T-cell (primary cell): ENCODE results near the gene OR2H1. TPM values are rescaled to one million over a fixed set of nuclear protein-coding genes. Genes with fewer than 3 reads are reported as not detected.

Experiments
- ATAC-seq, 4 experiments: fragments of 200-7000 bp in 3 of 4; fragments of 150-1000 bp in 1 of 4; cut with Tn5 transposase; replicated peaks in 1 of 4; 1 replicate in 3 of 4; 2 replicates in 1 of 4; pipeline ENCODE4 v1.10.0; 2021; ENCODE audit warnings: moderate library complexity in 3 of 4, mild to moderate bottlenecking in 2 of 4, moderate number of reproducible peaks in 1 of 4
- CTCF ChIA-PET, 2 donors: fragments of 300-600 bp; sonication (Branson Sonifier 250); formaldehyde crosslinking; loops; one replicate each; lab custom pipeline; 2022; ENCODE audit warnings: antibody characterized with exemption in 2 of 2; lab: Charles Lee
- POLR2A ChIA-PET, 2 donors: fragments of 300-600 bp; sonication (Branson Sonifier 250); formaldehyde crosslinking; loops; one replicate each; lab custom pipeline; 2022; ENCODE audit warnings: antibody characterized with exemption in 2 of 2; lab: Charles Lee
- DNase-seq, 35 experiments: peaks; one replicate each; pipeline versions ENCODE4 v3.0.0 to v3.0.0-alpha.2; 2013 to 2023
- H3K27ac ChIP-seq: one replicate; pipeline ENCODE4 v1.5.1; 2013; ENCODE audit warnings: low read length
- H3K27me3 ChIP-seq, 2 experiments: replicated peaks in 1 of 2; 1 replicate in 1 of 2; 2 replicates in 1 of 2; pipeline versions ENCODE4 v1.6.1 to v1.7.0; 2013; ENCODE audit warnings: low read length in 1 of 2, mixed read lengths in 1 of 2; ENCODE audit not compliant: control insufficient read depth in 2 of 2, insufficient read depth in 2 of 2; ENCODE audit errors: extremely low read depth in 1 of 2
- H3K36me3 ChIP-seq, 2 donors: 1 replicate in 1 of 2; 2 replicates in 1 of 2; pipeline versions ENCODE4 v1.6.1 to v1.7.0; 2013; ENCODE audit warnings: low read length in 1 of 2; ENCODE audit not compliant: control insufficient read depth in 2 of 2, insufficient read depth in 1 of 2; ENCODE audit errors: extremely low read depth in 1 of 2
- H3K4me1 ChIP-seq, 2 experiments: 1 replicate in 1 of 2; 2 replicates in 1 of 2; pipeline versions ENCODE4 v1.6.1 to v1.7.0; 2013; ENCODE audit warnings: low read length in 2 of 2, mixed read lengths in 1 of 2; ENCODE audit not compliant: insufficient read depth in 2 of 2, control insufficient read depth in 1 of 2; ENCODE audit errors: extremely low read depth in 1 of 2
- H3K4me3 ChIP-seq, 2 donors: 1 replicate in 1 of 2; 2 replicates in 1 of 2; pipeline versions ENCODE4 v1.5.1 to v1.7.0; 2013; ENCODE audit warnings: mild to moderate bottlenecking in 2 of 2, low read length in 1 of 2, moderate library complexity in 1 of 2; ENCODE audit not compliant: control insufficient read depth in 1 of 2; ENCODE audit errors: extremely low read depth in 1 of 2
- H3K9me3 ChIP-seq: 2 replicates; pipeline ENCODE4 v1.7.0; 2013
- H3K27ac Mint-ChIP-seq, 2 donors: one replicate each; pipeline ENCODE4 v1.8.0; 2020 to 2021; ENCODE audit warnings: mild to moderate bottlenecking in 2 of 2, mixed read lengths in 2 of 2
- H3K27me3 Mint-ChIP-seq, 2 donors: one replicate each; pipeline ENCODE4 v1.8.0; 2021 to 2022; ENCODE audit warnings: mixed read lengths in 2 of 2
- H3K36me3 Mint-ChIP-seq: one replicate; pipeline ENCODE4 v1.8.0; 2021; ENCODE audit warnings: mixed read lengths
- H3K4me1 Mint-ChIP-seq, 3 donors: one replicate each; pipeline ENCODE4 v1.8.0; 2020 to 2022; ENCODE audit warnings: mixed read lengths in 3 of 3, mild to moderate bottlenecking in 1 of 3
- H3K4me3 Mint-ChIP-seq, 3 donors: one replicate each; pipeline ENCODE4 v1.8.0; 2020 to 2022; ENCODE audit warnings: mild to moderate bottlenecking in 3 of 3, mixed read lengths in 3 of 3, moderate library complexity in 3 of 3
- H3K9me3 Mint-ChIP-seq, 3 donors: one replicate each; pipeline ENCODE4 v1.8.0; 2020 to 2022; ENCODE audit warnings: mixed read lengths in 3 of 3
- WGBS: methylation state at CpG from one replicate; pipeline ENCODE4 v1.1.5; 2013; ENCODE audit warnings: missing lambda C conversion rate; ENCODE audit not compliant: insufficient coverage; 5-methylcytosine and 5-hydroxymethylcytosine counted together
- total RNA-seq, 35 experiments: library from RNA in 6 of 35; stranded (reverse) in 6 of 35; fragments of 120-200 nt in 1 of 35; gene quantifications; one replicate each; pipeline versions ENCODE4 v1.2.1 to v1.2.4 and lab custom pipeline; 2013 to 2026

OR2H1 gene
- not detected for total RNA-seq
- not detected for total RNA-seq (2013)
- total RNA-seq (lab: John Stamatoyannopoulos, UW): 0 reads per million in 29 experiments

DNA sequence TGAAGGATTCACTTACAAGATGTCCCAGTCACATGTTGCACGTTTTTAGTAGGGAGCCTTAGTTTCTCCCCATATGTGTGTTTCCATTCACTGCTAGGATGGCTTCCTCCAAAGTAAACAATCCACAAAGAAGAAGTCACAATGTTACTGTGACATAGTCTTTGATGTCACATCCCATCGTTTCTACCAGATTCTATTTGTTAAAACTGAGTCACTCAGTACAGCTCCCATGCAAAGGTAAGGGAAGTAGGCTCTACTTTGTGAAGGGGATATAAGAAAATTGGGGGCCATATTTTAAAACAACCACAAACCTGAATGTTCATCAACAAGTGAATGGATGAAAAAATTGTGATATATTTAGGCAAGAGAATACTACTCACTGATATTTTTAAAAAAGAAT is at the start of gene OR2H1, which contains the start of gene OR11A1:
Gene OR2H1, plus strand, starts transcription at position 185 of the 400 bp plus-strand sequence. CDS start 4,615 bp downstream, outside the sequence.
Gene OR11A1, minus strand, starts transcription at position 101 of the 400 bp plus-strand sequence. CDS start 29,430 bp downstream, outside the sequence.
- Mint-ChIP-seq H3K4me3 (no peak within 1 kb of the TSS), H3K36me3 (no peaks in the 10 kb centered on the region), H3K27me3 (peaks cover 20 to 21% of the 10 kb centered on the region in 2 donors), H3K27ac (no peak within 1 kb of the TSS), H3K4me1 (no peaks in the 10 kb centered on the region), H3K9me3 (no peaks in the 10 kb centered on the region)
- Histone ChIP-seq H3K9me3 (no peaks in the 10 kb centered on the region), H3K36me3 (no peaks in the 10 kb centered on the region), H3K27ac (no peak within 1 kb of the TSS), H3K27me3 (peaks cover 0 to 6% of the 10 kb centered on the region in 2 experiments), H3K4me3 (no peak within 1 kb of the TSS), H3K4me1 (no peaks in the 10 kb centered on the region)
- ATAC-seq (no peak), DNase-seq (no peak)
- no CpG with 5 or more reads among the region's 2 CpGs for WGBS
- CTCF ChIA-PET: no interaction called here
- POLR2A ChIA-PET: no interaction called here

DNA sequence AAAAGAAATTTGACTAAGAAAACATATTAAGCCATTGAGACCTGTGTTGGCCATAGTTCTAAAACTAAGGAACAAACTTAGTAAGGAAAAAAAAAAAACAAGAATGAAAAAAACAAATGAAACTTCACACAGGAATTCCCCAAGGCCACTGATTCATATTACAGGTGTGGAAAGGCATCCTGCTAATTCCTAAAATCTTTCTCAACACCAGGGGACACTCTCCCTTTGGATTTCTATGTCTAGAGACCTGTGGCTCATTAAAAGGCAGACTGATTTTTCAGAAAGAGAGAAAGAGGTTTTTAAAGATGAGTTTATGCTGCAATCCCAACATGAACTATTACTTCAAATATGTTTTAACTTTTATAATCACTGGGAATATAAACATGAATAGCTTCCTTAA is 42.4 kb upstream of the OR2H1 start, which contains the start of gene OR12D1:
Gene OR12D1, plus strand, starts transcription at position 341 of the 400 bp plus-strand sequence.
- Mint-ChIP-seq H3K27me3 (peaks cover 35 to 46% of the 10 kb centered on the region in 2 donors), H3K27ac (no peak within 1 kb of the TSS), H3K4me1 (no peaks in the 10 kb centered on the region), H3K36me3 (no peaks in the 10 kb centered on the region), H3K9me3 (peaks cover 18 to 24% (median 20%) of the 10 kb centered on the region in 3 donors), H3K4me3 (no peak within 1 kb of the TSS)
- no peak within 1 kb of the TSS for H3K27ac ChIP-seq
- CTCF ChIA-PET: no interaction called here
- H3K9me3 ChIP-seq: no peaks in the 10 kb centered on the region
- no peaks in the 10 kb centered on the region for H3K36me3 ChIP-seq
- no peak for ATAC-seq
- DNase-seq: no peak
- no peak within 1 kb of the TSS for H3K4me3 ChIP-seq
- H3K27me3 ChIP-seq: peaks cover 0 to 10% of the 10 kb centered on the region in 2 experiments
- POLR2A ChIA-PET: no interaction called here
- no peaks in the 10 kb centered on the region for H3K4me1 ChIP-seq

DNA sequence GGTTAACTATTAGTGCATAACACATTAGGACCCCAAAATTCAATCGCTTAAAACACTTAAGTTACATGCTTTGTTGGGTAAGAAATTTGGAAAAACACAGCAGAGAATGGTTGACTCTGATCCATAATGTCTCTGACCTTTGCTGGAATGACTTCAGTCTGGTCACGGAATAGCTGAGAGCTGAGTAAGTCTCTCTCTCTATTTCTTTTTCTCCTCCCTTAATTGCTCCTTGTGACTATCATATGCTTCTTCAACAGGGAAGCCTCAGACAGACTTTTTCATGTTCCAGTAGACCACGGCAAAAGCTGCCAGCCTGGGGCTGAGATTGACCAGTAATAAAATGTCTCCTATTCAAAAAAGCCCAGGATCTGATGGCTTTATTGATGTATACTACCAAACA is 37.4 kb upstream of the OR2H1 start:
- no peak for ATAC-seq

DNA sequence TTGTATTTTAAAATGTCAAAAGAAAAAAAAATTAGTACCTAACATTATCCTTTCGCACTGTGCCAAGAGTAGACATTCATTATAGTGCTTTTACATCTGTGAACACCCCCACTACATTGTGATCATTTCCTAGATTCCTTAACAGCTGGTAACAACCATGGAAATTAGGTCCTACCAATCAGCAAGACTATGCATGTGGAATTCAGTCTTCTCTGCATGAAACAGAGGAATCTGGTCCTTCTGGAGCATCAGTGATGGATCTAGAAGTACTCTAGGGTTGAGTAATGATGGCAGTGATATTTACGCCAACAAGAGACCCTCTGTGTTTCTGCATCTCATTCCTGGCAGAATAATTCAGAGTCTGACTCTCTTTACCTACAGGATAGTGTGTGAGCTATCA is 32.8 kb upstream of the OR2H1 start:
- Mint-ChIP-seq H3K4me1 (no peaks in the 10 kb centered on the region), H3K27ac (no peak overlapping the region), H3K36me3 (no peaks in the 10 kb centered on the region), H3K27me3 (peaks cover 50 to 51% of the 10 kb centered on the region in 2 donors), H3K9me3 (peaks cover 0 to 4% (median 0%) of the 10 kb centered on the region in 3 donors), H3K4me3 (no peak overlapping the region)
- ChIA-PET CTCF (no interaction called here), POLR2A (no interaction called here)
- peaks cover 0 to 13% of the 10 kb centered on the region in 2 experiments for H3K27me3 ChIP-seq
- H3K27ac ChIP-seq: no peak overlapping the region
- H3K4me1 ChIP-seq: no peaks in the 10 kb centered on the region
- H3K36me3 ChIP-seq: no peaks in the 10 kb centered on the region
- no CpG with 5 or more reads among the region's 2 CpGs for WGBS
- H3K9me3 ChIP-seq: no peaks in the 10 kb centered on the region
- H3K4me3 ChIP-seq: no peak overlapping the region
- DNase-seq: no peak
- ATAC-seq: no peak

More for the DNA sequence above, 37.4 kb upstream of the OR2H1 start:
- H3K9me3 Mint-ChIP-seq: peaks cover 0 to 4% (median 0%) of the 10 kb centered on the region in 3 donors
- no peak overlapping the region for H3K27ac ChIP-seq
- no peaks in the 10 kb centered on the region for H3K4me1 ChIP-seq
- H3K36me3 Mint-ChIP-seq: no peaks in the 10 kb centered on the region
- H3K4me3 Mint-ChIP-seq: no peak overlapping the region
- no peaks in the 10 kb centered on the region for H3K4me1 Mint-ChIP-seq
- POLR2A ChIA-PET: no interaction called here
- no peak for DNase-seq
- no peaks in the 10 kb centered on the region for H3K9me3 ChIP-seq
- CTCF ChIA-PET: no interaction called here
- H3K4me3 ChIP-seq: no peak overlapping the region
- H3K27me3 ChIP-seq: no peaks in the 10 kb centered on the region
- peaks cover 32 to 43% of the 10 kb centered on the region in 2 donors for H3K27me3 Mint-ChIP-seq
- H3K27ac Mint-ChIP-seq: no peak overlapping the region
- H3K36me3 ChIP-seq: no peaks in the 10 kb centered on the region
- WGBS: no CpG with 5 or more reads among the region's 3 CpGs

DNA sequence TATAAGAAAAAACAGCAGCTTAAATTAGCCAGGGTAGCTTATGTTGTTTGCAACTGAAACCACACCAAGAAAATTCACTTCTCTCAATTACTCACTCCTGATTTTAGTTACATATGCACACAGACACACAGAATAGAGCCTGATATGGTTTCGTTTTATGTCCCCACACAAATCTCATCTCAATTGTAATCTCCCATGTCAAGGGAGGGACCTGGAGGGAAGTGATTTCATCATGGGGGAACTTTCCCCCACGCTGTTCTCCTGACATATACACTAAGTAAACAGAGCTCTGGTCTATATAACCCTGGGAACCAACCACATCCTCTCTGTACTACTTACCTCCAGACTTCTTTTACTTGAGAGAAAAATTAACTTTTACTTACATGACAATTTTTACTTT is 32.4 kb upstream of the OR2H1 start:
- POLR2A ChIA-PET: no interaction called here
- Mint-ChIP-seq H3K4me1 (no peaks in the 10 kb centered on the region), H3K4me3 (no peak overlapping the region), H3K27me3 (peaks cover 52 to 55% of the 10 kb centered on the region in 2 donors), H3K9me3 (peaks cover 0 to 4% (median 0%) of the 10 kb centered on the region in 3 donors), H3K27ac (no peak overlapping the region), H3K36me3 (no peaks in the 10 kb centered on the region)
- Histone ChIP-seq H3K36me3 (no peaks in the 10 kb centered on the region), H3K27ac (no peak overlapping the region), H3K27me3 (peaks cover 0 to 13% of the 10 kb centered on the region in 2 experiments), H3K9me3 (no peaks in the 10 kb centered on the region), H3K4me3 (no peak overlapping the region), H3K4me1 (no peaks in the 10 kb centered on the region)
- CTCF ChIA-PET: no interaction called here
- no CpG with 5 or more reads among the region's 2 CpGs for WGBS
- no peak for ATAC-seq
- no peak for DNase-seq

DNA sequence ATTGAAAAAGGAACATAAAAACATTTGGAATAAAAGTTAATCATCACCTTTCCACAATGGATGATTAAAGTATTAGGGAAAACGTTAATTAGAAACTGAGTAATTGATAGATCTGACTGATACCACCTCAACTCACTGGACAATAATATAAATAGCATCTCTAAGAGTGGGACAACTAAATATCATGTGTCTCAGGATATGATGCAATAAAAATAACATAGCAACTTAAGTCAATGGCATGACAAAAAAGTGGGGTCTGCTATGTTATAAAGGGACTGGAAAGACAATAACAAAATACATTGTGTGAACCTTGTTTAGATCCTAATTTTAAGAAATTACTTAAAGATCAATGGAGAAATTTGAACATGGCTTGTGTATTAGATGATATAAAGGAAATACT is 31.9 kb upstream of the OR2H1 start:
- no peak for DNase-seq
- CTCF ChIA-PET: no interaction called here
- Histone ChIP-seq H3K27ac (no peak overlapping the region), H3K27me3 (peaks cover 0 to 13% of the 10 kb centered on the region in 2 experiments), H3K4me1 (no peaks in the 10 kb centered on the region), H3K36me3 (no peaks in the 10 kb centered on the region), H3K9me3 (no peaks in the 10 kb centered on the region), H3K4me3 (no peak overlapping the region)
- H3K4me3 Mint-ChIP-seq: no peak overlapping the region
- H3K27ac Mint-ChIP-seq: no peak overlapping the region
- peaks cover 0 to 4% (median 0%) of the 10 kb centered on the region in 3 donors for H3K9me3 Mint-ChIP-seq
- H3K4me1 Mint-ChIP-seq: no peaks in the 10 kb centered on the region
- no peaks in the 10 kb centered on the region for H3K36me3 Mint-ChIP-seq
- no peak for ATAC-seq
- peaks cover 48 to 51% of the 10 kb centered on the region in 2 donors for H3K27me3 Mint-ChIP-seq
- no CpG with 5 or more reads among the region's 1 CpG for WGBS
- POLR2A ChIA-PET: no interaction called here
